Dermis microvascular lymphatic vessel endothelial cell (primary cell): ENCODE results near the gene SIGLEC11. TPM values are rescaled to one million over a fixed set of nuclear protein-coding genes. Genes with fewer than 3 reads are reported as not detected.
A peak's percentile ranks its signal among the peaks of the same experiment; 100 is the strongest.
"Not testable (repeated sequence)": the region's sequence is repeated elsewhere in the genome, so short reads cannot be mapped to it uniquely, and the experiment has no call there.

ENCODE experiments used
- DNase-seq, 2 donors: peaks; one replicate each; pipeline versions ENCODE4 v3.0.0 to v3.0.0-alpha.2; 2010; ENCODE audit warnings: low read depth in 2 of 2
- total RNA-seq: library from RNA; depleted of rRNA; stranded (reverse); fragments of >200 nt; gene quantifications from 2 replicates; pipeline ENCODE4 v1.2.1, GENCODE V29; 2014

Gene SIGLEC11
- total RNA-seq, 1 donor from 2014 or later: not detected

GRCh38 chr19:49951806-49952478, 9.0 kb downstream of the SIGLEC11 start:
- DNase-seq: no peak

- DNase-seq: no peak
These were observed 9.9 kb downstream of the SIGLEC11 start for GRCh38 chr19:49950956-49951526.

- DNase-seq: no peak
These were observed 10.4 kb downstream of the SIGLEC11 start for GRCh38 chr19:49950590-49950948.

DNA sequence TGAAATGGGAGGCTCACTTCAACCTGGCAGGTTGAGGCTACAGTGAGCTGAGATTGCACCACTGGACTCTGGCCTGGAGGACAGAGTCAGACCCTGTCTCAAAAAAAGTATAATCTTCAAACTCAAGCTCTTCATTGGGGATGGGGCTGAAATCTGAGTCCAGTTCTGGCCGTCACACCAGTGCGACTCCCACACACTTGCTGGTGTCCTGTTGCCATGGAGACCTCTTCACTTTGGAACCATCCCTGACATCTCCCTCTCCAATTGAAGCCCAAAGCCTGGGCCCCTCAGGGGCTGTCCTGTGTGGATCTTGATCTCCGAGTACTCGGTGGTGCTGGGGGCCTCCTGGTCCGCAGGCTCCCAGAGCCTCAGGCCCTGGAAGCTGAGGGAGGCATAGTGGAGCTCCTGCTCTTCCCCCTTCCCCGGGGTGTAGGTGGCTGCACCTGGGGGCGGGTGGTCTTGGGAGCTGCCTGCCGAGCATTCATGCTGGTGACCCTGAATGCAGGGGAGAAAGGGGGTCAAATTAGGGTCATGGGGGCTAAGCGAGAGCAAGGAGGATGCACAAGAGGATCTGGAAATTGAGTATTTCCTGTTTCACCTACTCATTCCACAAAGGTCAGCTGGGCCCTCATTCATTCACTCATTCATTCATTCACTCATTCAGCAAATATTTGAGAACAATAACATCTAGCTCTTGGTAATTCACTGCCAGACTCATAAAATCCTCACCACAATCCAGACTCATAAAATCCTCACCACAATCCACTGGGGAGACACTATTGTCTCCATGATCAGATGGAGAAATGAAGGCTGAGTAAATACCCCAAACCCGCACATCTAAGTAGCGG, 11.0 kb downstream of the SIGLEC11 start:
- no peak for DNase-seq

DNA sequence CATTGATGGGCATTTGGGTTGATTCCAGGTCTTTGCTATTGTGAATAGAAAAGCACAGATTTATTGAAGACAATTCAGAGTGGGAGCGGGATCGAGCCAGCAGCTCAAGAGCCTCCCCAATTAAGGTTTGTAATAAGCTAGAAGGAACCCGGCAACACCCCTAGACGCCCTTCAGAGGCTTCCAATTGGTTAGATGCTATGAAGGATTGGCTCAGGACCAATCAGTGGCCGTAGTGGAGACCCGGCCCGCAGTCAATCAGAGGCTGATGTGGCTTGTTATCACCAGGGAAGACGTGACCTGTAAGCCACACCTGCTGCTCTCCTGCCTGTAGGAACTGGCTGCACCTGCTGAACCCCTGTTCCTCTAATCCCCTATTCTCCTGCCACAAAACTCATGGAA, 14.6 kb downstream of the SIGLEC11 start:
- no peak for DNase-seq

DNA sequence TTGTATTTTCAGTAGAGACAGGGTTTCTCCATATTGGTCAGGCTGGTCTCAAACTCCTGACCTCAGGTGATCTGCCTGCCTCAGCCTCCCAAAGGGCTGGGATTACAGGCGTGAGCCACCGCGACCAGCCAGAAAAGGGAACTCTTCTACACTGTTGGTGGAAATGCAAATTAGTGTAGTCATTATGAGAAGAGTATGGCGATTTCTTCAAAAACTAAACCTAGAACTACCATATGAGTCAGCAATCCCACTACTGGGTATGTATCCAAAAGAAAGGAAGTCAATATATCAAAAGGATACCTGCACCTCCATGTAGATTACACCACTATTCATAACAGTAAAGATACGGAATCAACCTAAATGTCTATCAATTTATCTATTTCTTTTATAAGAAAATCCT, 16.4 kb downstream of the SIGLEC11 start:
- not testable (repeated sequence) for DNase-seq

DNA sequence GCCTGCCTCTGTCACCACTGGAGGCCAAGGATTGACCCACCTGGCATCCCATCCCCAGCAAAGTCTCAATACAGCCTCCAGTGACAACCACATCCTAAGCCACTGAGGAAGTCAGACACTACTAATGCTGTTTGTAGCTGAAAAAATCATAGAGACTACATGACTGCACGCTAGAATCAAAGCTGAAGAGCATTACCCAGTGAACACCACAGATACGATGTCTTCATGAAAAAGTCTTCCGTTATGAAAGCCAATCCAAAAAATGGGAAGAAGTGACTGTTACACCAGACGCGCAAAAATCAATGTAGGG, 20.5 kb downstream of the SIGLEC11 start:
- DNase-seq: no peak

DNA sequence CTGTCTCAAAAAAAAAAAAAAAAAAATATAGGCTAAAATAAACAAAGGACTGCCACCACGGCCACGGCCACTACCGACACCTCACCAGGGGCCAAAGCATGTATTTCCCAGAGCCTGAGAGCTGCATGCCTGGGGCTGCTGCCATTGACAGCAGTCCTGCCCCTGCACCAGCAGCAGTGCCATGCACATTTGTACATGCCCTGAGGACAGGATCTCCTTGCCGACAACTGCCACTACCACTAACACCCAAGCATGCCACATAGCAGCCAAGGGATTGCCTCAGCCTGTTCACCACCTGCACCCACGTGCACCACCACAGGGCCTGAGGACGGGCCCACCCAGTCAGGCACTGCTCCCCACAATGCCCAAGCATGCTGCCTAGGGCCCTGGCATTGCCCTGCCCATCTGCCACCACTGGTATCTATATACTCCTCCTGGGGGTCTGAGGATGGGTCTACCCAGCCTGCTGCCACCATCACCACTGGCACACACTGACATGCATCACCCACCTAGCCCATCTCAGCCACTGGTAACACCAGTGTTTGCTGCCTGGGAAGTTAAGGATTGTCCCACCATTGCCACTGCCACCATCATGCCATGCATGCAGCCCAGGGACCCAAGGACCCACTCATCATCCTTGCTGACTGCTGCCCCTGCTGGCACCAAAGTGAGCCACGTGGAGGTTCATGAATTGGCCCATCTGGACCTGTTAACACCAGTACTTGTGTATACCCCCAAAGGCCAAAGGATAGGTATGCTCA, 21.1 kb downstream of the SIGLEC11 start:
- no peak for DNase-seq

DNA sequence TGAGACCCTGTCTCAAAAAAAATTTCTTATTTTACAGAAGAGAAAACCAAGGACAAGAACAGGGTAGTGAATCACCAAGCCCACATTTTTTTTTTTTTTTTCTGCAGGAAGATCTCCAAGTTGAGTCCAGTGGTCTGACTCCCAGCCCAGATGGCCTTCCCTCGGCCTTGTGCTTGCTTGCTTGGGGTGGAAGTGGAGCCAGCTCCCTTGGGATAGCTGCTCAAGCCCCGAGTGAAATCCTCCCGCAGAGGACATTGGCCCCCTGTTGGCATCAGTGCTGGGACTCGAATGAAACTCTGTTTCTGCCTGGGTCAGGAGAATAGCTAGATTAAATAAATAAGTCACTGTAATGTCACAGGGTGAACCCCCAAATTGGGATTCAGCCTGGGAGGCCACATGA, 22.3 kb downstream of the SIGLEC11 start:
- no peak for DNase-seq

GRCh38 chr19:49937750-49938381, 23.1 kb downstream of the SIGLEC11 start:
- peak; percentile 36 to 65 for DNase-seq

GRCh38 chr19:49936549-49936948, 24.4 kb downstream of the SIGLEC11 start:
- DNase-seq: no peak

- DNase-seq: no peak
These were observed 27.3 kb downstream of the SIGLEC11 start for GRCh38 chr19:49933643-49934042.

- no peak for DNase-seq
These were observed 28.2 kb downstream of the SIGLEC11 start for GRCh38 chr19:49932731-49933131.

GRCh38 chr19:49932041-49932451, 28.9 kb downstream of the SIGLEC11 start:
- DNase-seq: no peak

GRCh38 chr19:49931293-49932040, 29.5 kb downstream of the SIGLEC11 start:
- DNase-seq: no peak

DNA sequence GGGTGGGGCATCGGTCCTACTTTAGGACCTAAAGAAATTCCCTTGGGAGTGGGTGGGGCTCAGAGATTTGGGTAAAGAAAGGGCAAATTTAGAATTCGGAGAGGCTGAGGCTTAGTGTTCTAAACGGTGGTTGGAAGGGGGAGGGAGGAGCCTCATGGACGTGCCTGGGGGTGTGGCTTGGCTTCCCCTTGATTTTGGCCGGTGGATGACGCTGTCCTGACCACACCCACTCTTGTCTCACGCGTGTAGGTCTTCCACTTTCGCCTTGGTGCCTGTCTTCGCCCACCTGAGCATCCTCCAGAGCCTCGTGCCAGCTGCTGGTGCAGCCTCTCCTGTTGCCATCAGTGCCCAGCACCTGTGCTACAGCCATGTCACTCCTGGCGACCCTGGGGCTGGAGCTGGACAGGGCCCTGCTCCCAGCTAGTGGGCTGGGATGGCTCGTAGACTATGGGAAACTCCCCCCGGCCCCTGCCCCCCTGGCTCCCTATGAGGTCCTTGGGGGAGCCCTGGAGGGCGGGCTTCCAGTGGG, 30.4 kb downstream of the SIGLEC11 start:
- no peak for DNase-seq

- DNase-seq: peak; percentile 99
These were observed 31.1 kb downstream of the SIGLEC11 start for GRCh38 chr19:49929611-49930482.

- peak; percentile 24 to 83 for DNase-seq
These were observed 31.8 kb downstream of the SIGLEC11 start, which contains the start of the genes ATF5 and NUP62 for GRCh38 chr19:49929121-49929610. Gene ATF5, plus strand, starts transcription at chr19:49929205. Its CDS starts 1,646 bp downstream, at chr19:49930851. Gene NUP62, minus strand, starts transcription at chr19:49929504. Its CDS starts 19,697 bp downstream, at chr19:49909807.
